Osteoblast (primary cell): ENCODE results near the gene PSKH1. TPM values are rescaled to one million over a fixed set of nuclear protein-coding genes. Genes with fewer than 3 reads are reported as not detected.

Experiments
- DNase-seq: peaks from one replicate; pipeline ENCODE4 v3.0.0; 2011; ENCODE audit warnings: low spot score, mixed read lengths; ENCODE audit not compliant: insufficient read length; ENCODE audit errors: missing footprints
- H2AFZ ChIP-seq: 2 replicates; pipeline ENCODE4 v1.6.0; 2011; ENCODE audit warnings: mild to moderate bottlenecking, low read length
- H3K27ac ChIP-seq: 2 replicates; pipeline ENCODE4 v1.5.1; 2011; ENCODE audit warnings: mild to moderate bottlenecking, low read depth, low read length, moderate library complexity
- H3K27me3 ChIP-seq: 2 replicates; pipeline ENCODE4 v1.6.0; 2012; ENCODE audit warnings: mild to moderate bottlenecking, control low read depth, inconsistent platforms, low read length, moderate library complexity; ENCODE audit not compliant: insufficient read depth
- H3K36me3 ChIP-seq: 2 replicates; pipeline ENCODE4 v1.5.1; 2011; ENCODE audit warnings: mild to moderate bottlenecking, low read length, control low read depth, moderate library complexity; ENCODE audit not compliant: insufficient read depth
- H3K4me1 ChIP-seq: 2 replicates; pipeline ENCODE4 v1.5.1; 2011; ENCODE audit warnings: mild to moderate bottlenecking, low read length, control low read depth, moderate library complexity; ENCODE audit not compliant: insufficient read depth
- H3K4me2 ChIP-seq: 2 replicates; pipeline ENCODE4 v1.6.0; 2011; ENCODE audit warnings: mild to moderate bottlenecking, low read length; ENCODE audit not compliant: insufficient read depth
- H3K4me3 ChIP-seq: fragments of 200-600 bp; sonication (generic); 3 replicates; pipeline ENCODE4 v1.5.1; 2012; ENCODE audit warnings: mild to moderate bottlenecking, low read length, inconsistent platforms; ENCODE audit not compliant: insufficient read depth
- H3K79me2 ChIP-seq: 2 replicates; pipeline ENCODE4 v1.6.0; 2012; ENCODE audit warnings: mild to moderate bottlenecking, low read length, control low read depth, inconsistent platforms; ENCODE audit not compliant: insufficient read depth
- H3K9me3 ChIP-seq: 2 replicates; pipeline ENCODE4 v1.5.1; 2011; ENCODE audit warnings: low read depth, low read length, control low read depth
- H4K20me1 ChIP-seq: 2 replicates; pipeline ENCODE4 v1.6.0; 2012; ENCODE audit warnings: mild to moderate bottlenecking, low read length, control low read depth; ENCODE audit not compliant: insufficient read depth
- CTCF ChIP-seq: IDR thresholded peaks from 2 replicates; pipeline ENCODE4 v1.5.1; 2011; ENCODE audit warnings: mild to moderate bottlenecking, low read depth, low read length, moderate library complexity; ENCODE audit errors: extremely low read depth
- total RNA-seq: library from RNA; depleted of rRNA; stranded (reverse); fragments of >200 nt; gene quantifications from 2 replicates; pipeline ENCODE4 v1.2.3, GENCODE V29; 2012

Gene PSKH1
- total RNA-seq, 1 donor: 18.5 TPM

- H3K79me2 ChIP-seq: peaks cover 22% of the 10 kb centered on the region
- no peaks in the 10 kb centered on the region for H3K27me3 ChIP-seq
- peaks cover 94% of the 10 kb centered on the region for H3K36me3 ChIP-seq
- no peak overlapping the region for H3K4me3 ChIP-seq
- no peak overlapping the region for H3K27ac ChIP-seq
- H3K4me1 ChIP-seq: no peaks in the 10 kb centered on the region
- peaks cover 47% of the 10 kb centered on the region for H4K20me1 ChIP-seq
- H3K4me2 ChIP-seq: no peak overlapping the region
- H2AFZ ChIP-seq: no peak overlapping the region
- TF ChIP-seq CTCF: no peak
- H3K9me3 ChIP-seq: no peaks in the 10 kb centered on the region
- no peak for DNase-seq
Observed at GRCh38 chr16:67950335-67950843, 57.3 kb downstream of the PSKH1 start.

GRCh38 chr16:67951485-67951884, 58.4 kb downstream of the PSKH1 start:
- no peak for DNase-seq
- no peak overlapping the region for H3K4me3 ChIP-seq
- peaks cover 91% of the 10 kb centered on the region for H3K36me3 ChIP-seq
- no peak for TF ChIP-seq CTCF
- peaks cover 38% of the 10 kb centered on the region for H4K20me1 ChIP-seq
- H3K4me1 ChIP-seq: no peaks in the 10 kb centered on the region
- H3K27ac ChIP-seq: no peak overlapping the region
- peaks cover 25% of the 10 kb centered on the region for H3K79me2 ChIP-seq
- H3K4me2 ChIP-seq: no peak overlapping the region
- H2AFZ ChIP-seq: no peak overlapping the region
- H3K9me3 ChIP-seq: no peaks in the 10 kb centered on the region
- H3K27me3 ChIP-seq: no peaks in the 10 kb centered on the region

- Histone ChIP-seq H3K79me2 (peaks cover 39% of the 10 kb centered on the region), H3K4me1 (no peaks in the 10 kb centered on the region), H3K27ac (no peak overlapping the region), H2AFZ (no peak overlapping the region), H3K36me3 (peaks cover 90% of the 10 kb centered on the region), H3K9me3 (no peaks in the 10 kb centered on the region), H3K4me2 (no peak overlapping the region), H3K27me3 (no peaks in the 10 kb centered on the region), H3K4me3 (no peak overlapping the region), H4K20me1 (peaks cover 36% of the 10 kb centered on the region)
- TF ChIP-seq CTCF: no peak
- DNase-seq: no peak
Observed at GRCh38 chr16:67953641-67954375, 60.8 kb downstream of the PSKH1 start.

GRCh38 chr16:67954421-67955196, 61.6 kb downstream of the PSKH1 start:
- Histone ChIP-seq H3K79me2 (peaks cover 47% of the 10 kb centered on the region), H3K27ac (no peak overlapping the region), H3K4me3 (no peak overlapping the region), H3K27me3 (no peaks in the 10 kb centered on the region), H3K9me3 (no peaks in the 10 kb centered on the region), H2AFZ (no peak overlapping the region), H4K20me1 (peaks cover 44% of the 10 kb centered on the region), H3K36me3 (peaks cover 92% of the 10 kb centered on the region), H3K4me1 (peaks cover 7% of the 10 kb centered on the region), H3K4me2 (no peak overlapping the region)
- no peak for DNase-seq
- TF ChIP-seq CTCF: no peak
